ENCODE results near the gene LRRC8C. TPM values are rescaled to one million over a fixed set of nuclear protein-coding genes. Genes with fewer than 3 reads are reported as not detected.

Gene LRRC8C
- total and polyA plus RNA-seq, 10 of the 15 experiments (the other 5 are each of a cell fraction or from before 2014, with no cell fraction given) = 2.3 to 16.3 (median 10.8) TPM

- TF ChIP-seq SP1 (IDR thresholded peaks at IDR 0.05; ENCODE audit: low read depth, low read length) (peak; percentile 51), YBX1 (IDR thresholded peaks at IDR 0.05) (no peak), JUND (IDR thresholded peaks at IDR 0.05; ENCODE audit: low read depth, low read length) (no peak), FOS (IDR thresholded peaks at IDR 0.05; ENCODE audit: borderline replicate concordance, extremely low read depth, insufficient read length) (no peak), HDAC2 (IDR thresholded peaks at IDR 0.05) (no peak), LARP7 (IDR thresholded peaks at IDR 0.05) (no peak), ASH2L (IDR thresholded peaks at IDR 0.05; ENCODE audit: borderline replicate concordance, low read depth) (no peak), SUPT20H (IDR thresholded peaks at IDR 0.05; ENCODE audit: borderline replicate concordance, control insufficient read depth, low read depth, low read length) (no peak), BCL3 (IDR thresholded peaks at IDR 0.05; ENCODE audit: borderline replicate concordance, insufficient read depth, low read depth, low read length, poor library complexity, severe bottlenecking) (no peak), RCOR1 (conservative IDR thresholded peaks at IDR 0.05; ENCODE audit: low read depth, low read length) (peak; percentile 85; the same call in 1 of the 2 replicates), TARDBP (IDR thresholded peaks at IDR 0.05; ENCODE audit: borderline replicate concordance) (no peak), TCF12 (IDR thresholded peaks at IDR 0.05; ENCODE audit: low read depth, low read length) (0 out of 2 replicates have a peak, but pooled peaks have one; percentile 9), SREBF2 (IDR thresholded peaks at IDR 0.05; ENCODE audit: low read length) (no peak), CREB1 (IDR thresholded peaks at IDR 0.05; ENCODE audit: low read depth) (peak; percentile 40; the same call in 1 of the 2 replicates), PAX8 (IDR thresholded peaks at IDR 0.05) (no peak), MYC (IDR thresholded peaks at IDR 0.05; ENCODE audit: insufficient read depth, insufficient read length, insufficient replicate concordance, low read length, severe bottlenecking) (no peak), RUNX3 (IDR thresholded peaks at IDR 0.05; ENCODE audit: low read length) (peak; percentile 87), NFIC (IDR thresholded peaks at IDR 0.05; ENCODE audit: low read depth, low read length) (peak; percentile 89), SUZ12 (IDR thresholded peaks at IDR 0.05; ENCODE audit: unreplicated experiment) (no peak), MTA3 (IDR thresholded peaks at IDR 0.05; ENCODE audit: borderline replicate concordance, low read length) (peak; percentile 67; the same call in 1 of the 2 replicates)
- TF ChIP-seq, protein P1, sequence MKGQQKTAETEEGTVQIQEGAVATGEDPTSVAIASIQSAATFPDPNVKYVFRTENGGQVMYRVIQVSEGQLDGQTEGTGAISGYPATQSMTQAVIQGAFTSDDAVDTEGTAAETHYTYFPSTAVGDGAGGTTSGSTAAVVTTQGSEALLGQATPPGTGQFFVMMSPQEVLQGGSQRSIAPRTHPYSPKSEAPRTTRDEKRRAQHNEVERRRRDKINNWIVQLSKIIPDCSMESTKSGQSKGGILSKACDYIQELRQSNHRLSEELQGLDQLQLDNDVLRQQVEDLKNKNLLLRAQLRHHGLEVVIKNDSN (IDR thresholded peaks at IDR 0.05; ENCODE audit: borderline replicate concordance, extremely low read length, insufficient read depth, low read depth, low read length) = no peak
Observed at GRCh38 chr1:89692601-89693521, 59.9 kb downstream of the LRRC8C start (continued).
